K562 (cell line): Measurements from ENCODE around the gene ARHGEF1.

Source experiments
- ARNT ChIP-seq, 2 experiments: fragments of 450-650 bp; IDR thresholded peaks; 2 replicates each; pipeline ENCODE4 v1.6.1; 2016; ENCODE audit warnings: mild to moderate bottlenecking in 1 of 2
- CREB1 ChIP-seq, 2 experiments: sonication (generic) in 1 of 2; formaldehyde crosslinking in 1 of 2; IDR thresholded peaks; 2 replicates each; pipeline versions ENCODE4 v1.6.1 to v1.8.0; 2012 to 2022; ENCODE audit warnings: inconsistent platforms in 1 of 2, mild to moderate bottlenecking in 1 of 2, missing genetic modification reagents in 1 of 2, moderate library complexity in 1 of 2
- EP300 ChIP-seq: IDR thresholded peaks from 2 replicates; pipeline ENCODE4 v1.6.1; 2012; ENCODE audit warnings: low read length, improper control_type of control experiment
- HDAC2 ChIP-seq: fragments of 450-650 bp; IDR thresholded peaks from 2 replicates; pipeline ENCODE4 v1.6.1; 2016; ENCODE audit warnings: mild to moderate bottlenecking

DNA sequence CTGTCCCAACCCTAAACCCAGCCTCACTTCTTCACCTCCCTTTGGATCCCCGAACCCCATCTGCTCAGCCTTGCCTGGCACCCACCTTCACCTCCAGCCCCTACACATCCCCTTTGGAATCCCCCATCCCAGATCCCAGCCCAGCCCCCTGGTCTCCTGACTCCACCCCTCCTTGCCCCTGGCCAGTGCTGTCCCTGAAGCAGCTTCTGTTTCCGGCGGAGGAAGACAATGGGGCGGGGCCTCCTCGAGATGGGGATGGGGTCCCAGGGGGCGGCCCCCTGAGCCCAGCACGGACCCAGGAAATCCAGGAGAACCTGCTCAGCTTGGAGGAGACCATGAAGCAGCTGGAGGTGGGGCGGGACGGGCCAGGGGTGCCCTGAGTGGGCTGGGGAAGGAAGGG, 23.3 kb downstream of the ARHGEF1 start:
- TF ChIP-seq ARNT (IDR thresholded peaks at IDR 0.05): no peak
- no peak for TF ChIP-seq CREB1 (IDR thresholded peaks at IDR 0.05)
- TF ChIP-seq CREB1 (CRISPR knock-in tag; IDR thresholded peaks at IDR 0.05): no peak
- no peak for TF ChIP-seq EP300
- no peak for TF ChIP-seq HDAC2
